ENCODE results near the gene RTL5. TPM values are rescaled to one million over a fixed set of nuclear protein-coding genes. Genes with fewer than 3 reads are reported as not detected.

The RTL5 gene
- total RNA-seq, 1 experiment from 2014 or later = 2.5 TPM

GRCh38 chrX:72115380-72115779 lies 16.3 kb downstream of the RTL5 start (continued):
- no peak for TF ChIP-seq CTCF (IDR thresholded peaks at IDR 0.05 in 2 of 3, conservative IDR thresholded peaks at IDR 0.05 in 1 of 3; ENCODE audit: borderline replicate concordance in 1 of 3, insufficient read depth in 1 of 3, low read depth in 2 of 3, low read length in 2 of 3)

DNA sequence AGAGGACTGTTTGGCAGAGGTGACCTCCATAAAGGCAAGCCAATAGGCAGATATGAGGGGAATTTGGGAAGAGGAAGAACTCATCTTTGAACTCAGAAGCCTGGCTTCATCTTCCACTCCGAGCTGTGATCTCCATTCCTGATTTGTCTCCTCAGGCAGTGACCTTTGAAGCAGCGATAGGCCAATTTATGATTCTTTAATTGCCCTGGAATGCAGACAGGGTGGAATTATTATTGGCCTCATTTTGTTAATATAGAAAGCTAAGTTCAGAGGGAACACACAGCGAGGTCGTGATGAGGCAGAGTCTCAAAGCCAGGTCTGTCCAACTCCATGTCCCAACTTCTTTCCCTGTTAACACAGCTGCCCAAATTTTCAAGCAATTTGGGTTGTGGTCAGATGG lies 16.9 kb downstream of the RTL5 start:
- no peaks in the 10 kb centered on the region for H3K9me3 ChIP-seq (ENCODE audit: control insufficient read depth in 1 of 2, insufficient read depth in 1 of 2, low read depth in 1 of 2, low read length in 2 of 2)
- intact Hi-C loops (cut with micrococcal nuclease) = no loop called here
- no peak for DNase-seq (ENCODE audit: low read depth, low spot score)
- H3K4me1 ChIP-seq (ENCODE audit: control insufficient read depth in 1 of 2, insufficient read depth in 2 of 2, low read length in 2 of 2) = no peaks in the 10 kb centered on the region
- no peaks in the 10 kb centered on the region for H3K36me3 ChIP-seq (ENCODE audit: control insufficient read depth in 1 of 2, insufficient read depth in 2 of 2, low read length in 2 of 2)
- POLR2A ChIA-PET = no interaction called here
- RAD21 ChIA-PET (ENCODE audit: low non-redundant PET in 1 of 2, low total read pairs in 2 of 2, uncharacterized antibody in 2 of 2, unreplicated experiment in 2 of 2) = no interaction called here
- no peaks in the 10 kb centered on the region for H3K9me2 ChIP-seq (ENCODE audit: insufficient read depth)
- no peaks in the 10 kb centered on the region for H3K79me2 ChIP-seq (ENCODE audit: insufficient read depth, low read length)
- no peak overlapping the region for H3K4me3 ChIP-seq (replicated peaks in 1 of 2; ENCODE audit: low read depth in 1 of 2, low read length in 2 of 2)
- H3K27ac ChIP-seq (ENCODE audit: low read depth, low read length) = no peak overlapping the region
- no peaks in the 10 kb centered on the region for H4K20me1 ChIP-seq (ENCODE audit: insufficient read depth)
- H3K9ac ChIP-seq (ENCODE audit: low read length) = no peak overlapping the region
- CTCF ChIA-PET = interaction anchor here (1.3 kb wide), 1 partner anchor 12 kb away, joined by 4 read pairs; no protein-coding TSS in a partner anchor
- no peak for ATAC-seq
- no peak overlapping the region for H3K4me2 ChIP-seq (ENCODE audit: low read length)
- H3K27me3 ChIP-seq (ENCODE audit: insufficient read depth, low read length) = no peaks in the 10 kb centered on the region
- no peak overlapping the region for H2AFZ ChIP-seq (ENCODE audit: low read depth, low read length, poor library complexity, severe bottlenecking)
- no TSS peak for BruUV-seq (replicated peaks)
- TF ChIP-seq SP1 (IDR thresholded peaks at IDR 0.05; ENCODE audit: low read depth) (no peak), CBX3 (IDR thresholded peaks at IDR 0.05; ENCODE audit: low read depth) (no peak), JUND (IDR thresholded peaks at IDR 0.05) (no peak), SIN3A (IDR thresholded peaks at IDR 0.05; ENCODE audit: low read depth) (no peak), ELF1 (IDR thresholded peaks at IDR 0.05; ENCODE audit: borderline replicate concordance, low read depth) (no peak), POLR2AphosphoS5 (IDR thresholded peaks at IDR 0.05; ENCODE audit: low read depth, low read length) (no peak), EZH2 (IDR thresholded peaks at IDR 0.05) (no peak), YY1 (IDR thresholded peaks at IDR 0.05; ENCODE audit: extremely low read depth, insufficient replicate concordance, low read depth, low read length) (no peak), FOSL1 (IDR thresholded peaks at IDR 0.05; ENCODE audit: low read depth) (no peak), SRF (IDR thresholded peaks at IDR 0.05; ENCODE audit: low read depth) (no peak), CTCF (IDR thresholded peaks at IDR 0.05 in 2 of 3, conservative IDR thresholded peaks at IDR 0.05 in 1 of 3; ENCODE audit: borderline replicate concordance in 1 of 3, insufficient read depth in 1 of 3, low read depth in 2 of 3, low read length in 2 of 3) (no peak), POLR2A (IDR thresholded peaks at IDR 0.05; ENCODE audit: borderline replicate concordance, extremely low read depth, insufficient read depth, insufficient read length) (no peak), REST (IDR thresholded peaks at IDR 0.05; ENCODE audit: low read depth) (no peak)
- TF ChIP-seq, protein P1, sequence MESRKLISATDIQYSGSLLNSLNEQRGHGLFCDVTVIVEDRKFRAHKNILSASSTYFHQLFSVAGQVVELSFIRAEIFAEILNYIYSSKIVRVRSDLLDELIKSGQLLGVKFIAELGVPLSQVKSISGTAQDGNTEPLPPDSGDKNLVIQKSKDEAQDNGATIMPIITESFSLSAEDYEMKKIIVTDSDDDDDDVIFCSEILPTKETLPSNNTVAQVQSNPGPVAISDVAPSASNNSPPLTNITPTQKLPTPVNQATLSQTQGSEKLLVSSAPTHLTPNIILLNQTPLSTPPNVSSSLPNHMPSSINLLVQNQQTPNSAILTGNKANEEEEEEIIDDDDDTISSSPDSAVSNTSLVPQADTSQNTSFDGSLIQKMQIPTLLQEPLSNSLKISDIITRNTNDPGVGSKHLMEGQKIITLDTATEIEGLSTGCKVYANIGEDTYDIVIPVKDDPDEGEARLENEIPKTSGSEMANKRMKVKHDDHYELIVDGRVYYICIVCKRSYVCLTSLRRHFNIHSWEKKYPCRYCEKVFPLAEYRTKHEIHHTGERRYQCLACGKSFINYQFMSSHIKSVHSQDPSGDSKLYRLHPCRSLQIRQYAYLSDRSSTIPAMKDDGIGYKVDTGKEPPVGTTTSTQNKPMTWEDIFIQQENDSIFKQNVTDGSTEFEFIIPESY (IDR thresholded peaks at IDR 0.05; ENCODE audit: extremely low read depth, insufficient replicate concordance, low read length) = no peak
- TF ChIP-seq, protein P2, sequence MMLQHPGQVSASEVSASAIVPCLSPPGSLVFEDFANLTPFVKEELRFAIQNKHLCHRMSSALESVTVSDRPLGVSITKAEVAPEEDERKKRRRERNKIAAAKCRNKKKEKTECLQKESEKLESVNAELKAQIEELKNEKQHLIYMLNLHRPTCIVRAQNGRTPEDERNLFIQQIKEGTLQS (IDR thresholded peaks at IDR 0.05) = no peak

All from HCT116 (cell line).